Activated CD8-positive, alpha-beta T cell treated with anti-CD3 and anti-CD28 coated beads, Interleukin-2, amount 10 ng/mL, durations not matched to agents 7 days and 5 days (primary cell): ENCODE data around the gene KPNA1. TPM values are rescaled to one million over a fixed set of nuclear protein-coding genes. Genes with fewer than 3 reads are reported as not detected.
A peak's percentile ranks its signal among the peaks of the same experiment; 100 is the strongest.

Experiments used
- ATAC-seq: fragments of 150-1000 bp; cut with Tn5 transposase; one replicate; pipeline ENCODE4 v1.10.0; 2021; ENCODE audit warnings: moderate library complexity
- CTCF ChIA-PET: fragments of 350-600 bp; sonication (Branson Sonifier 250); formaldehyde crosslinking; loops from one replicate; lab custom pipeline; 2021; ENCODE audit warnings: antibody characterized with exemption; lab: Charles Lee
- POLR2A ChIA-PET: fragments of 350-600 bp; sonication (Branson Sonifier 250); formaldehyde crosslinking; loops from one replicate; lab custom pipeline; 2021; ENCODE audit warnings: antibody characterized with exemption; lab: Charles Lee
- DNase-seq: peaks from one replicate; pipeline ENCODE4 v3.0.0-alpha.2; 2020
- H3K27ac Mint-ChIP-seq: one replicate; pipeline ENCODE4 v1.8.0; 2021; ENCODE audit warnings: mild to moderate bottlenecking, mixed read lengths
- H3K27me3 Mint-ChIP-seq: one replicate; pipeline ENCODE4 v1.8.0; 2021; ENCODE audit warnings: low read depth, mixed read lengths
- H3K36me3 Mint-ChIP-seq: one replicate; pipeline ENCODE4 v1.8.0; 2021; ENCODE audit warnings: low read depth, mixed read lengths
- H3K4me1 Mint-ChIP-seq: one replicate; pipeline ENCODE4 v1.8.0; 2021; ENCODE audit warnings: low read depth, mixed read lengths
- H3K4me3 Mint-ChIP-seq: one replicate; pipeline ENCODE4 v1.8.0; 2021; ENCODE audit warnings: mild to moderate bottlenecking, mixed read lengths
- H3K9me3 Mint-ChIP-seq: one replicate; pipeline ENCODE4 v1.8.0; 2022; ENCODE audit warnings: mixed read lengths; ENCODE audit not compliant: insufficient read depth
- total RNA-seq, 2 experiments: library from RNA; stranded (reverse); gene quantifications; one replicate each; pipeline ENCODE4 v1.2.3, GENCODE V29; 2021

KPNA1 gene
- total RNA-seq, 2 experiments from 2014 or later = 58.8 to 60.2 TPM

DNA sequence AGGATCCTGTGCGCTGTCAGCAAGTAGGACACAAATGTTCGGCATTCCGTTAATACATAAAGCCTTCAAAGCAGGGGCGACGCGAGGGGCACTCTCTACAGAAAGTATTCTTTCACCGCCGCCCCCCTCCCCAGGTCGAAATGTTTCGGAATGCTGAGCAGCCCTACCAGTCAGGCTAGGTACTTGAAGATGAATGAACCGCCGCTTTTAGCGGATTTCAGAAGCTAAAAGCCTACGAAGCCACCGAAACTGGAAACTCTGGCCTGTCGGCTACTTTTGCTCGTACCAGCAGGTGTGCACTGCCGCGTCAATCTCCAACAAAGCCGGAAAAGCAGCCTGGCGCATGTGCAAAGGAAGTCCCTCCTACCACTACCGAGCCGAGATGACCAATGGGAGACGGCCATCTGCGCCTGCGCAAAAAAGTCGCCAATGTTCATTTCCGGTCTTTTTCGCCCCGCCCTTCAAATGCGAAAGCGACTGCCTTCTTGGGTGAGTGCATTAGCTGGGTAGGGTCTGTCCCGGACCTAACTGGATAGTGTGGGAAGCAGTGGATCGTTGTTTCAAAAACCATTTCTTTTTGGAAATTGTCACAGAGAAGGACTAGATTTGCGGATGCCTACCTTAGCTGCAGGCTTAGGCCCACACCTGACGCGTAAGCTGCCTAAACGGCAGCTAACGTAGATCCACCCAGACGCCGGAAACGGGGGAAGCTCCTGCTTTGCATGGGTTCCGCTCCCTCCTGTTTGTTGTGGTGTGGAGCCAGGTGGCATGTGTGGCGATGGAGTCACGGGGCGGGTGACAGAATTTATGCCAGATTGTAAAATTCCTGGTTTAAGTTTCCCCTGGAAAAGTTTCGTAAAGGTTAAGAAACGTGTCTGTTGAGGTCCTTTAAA is 98.7 kb downstream of the KPNA1 start, which contains the start of gene WDR5B:
Gene WDR5B, minus strand, starts transcription at position 301 of the 893 bp plus-strand sequence. CDS start 534 bp downstream, outside the sequence.
- Mint-ChIP-seq H3K27ac (peak within 1 kb of the TSS; percentile 99), H3K4me1 (peaks cover 51% of the 10 kb centered on the region), H3K27me3 (no peaks in the 10 kb centered on the region), H3K4me3 (peak within 1 kb of the TSS; percentile 96), H3K36me3 (peaks cover 39% of the 10 kb centered on the region), H3K9me3 (no peaks in the 10 kb centered on the region)
- DNase-seq = peak; percentile 99
- ChIA-PET CTCF (interaction anchor here (0.6 to 5.0 kb wide), 14 partner anchors 8 to 869 kb away, joined by 3 to 50 read pairs (median 4); partner anchors contain the start of genes FAM162A, MIX23 and PARP14), POLR2A (interaction anchor here (0.6 to 3.6 kb wide), 19 partner anchors 8 to 871 kb away, joined by 3 to 33 read pairs (median 4); partner anchors contain the start of genes DTX3L, FAM162A, KPNA1 and MIX23)
- peak; percentile 94 for ATAC-seq

DNA sequence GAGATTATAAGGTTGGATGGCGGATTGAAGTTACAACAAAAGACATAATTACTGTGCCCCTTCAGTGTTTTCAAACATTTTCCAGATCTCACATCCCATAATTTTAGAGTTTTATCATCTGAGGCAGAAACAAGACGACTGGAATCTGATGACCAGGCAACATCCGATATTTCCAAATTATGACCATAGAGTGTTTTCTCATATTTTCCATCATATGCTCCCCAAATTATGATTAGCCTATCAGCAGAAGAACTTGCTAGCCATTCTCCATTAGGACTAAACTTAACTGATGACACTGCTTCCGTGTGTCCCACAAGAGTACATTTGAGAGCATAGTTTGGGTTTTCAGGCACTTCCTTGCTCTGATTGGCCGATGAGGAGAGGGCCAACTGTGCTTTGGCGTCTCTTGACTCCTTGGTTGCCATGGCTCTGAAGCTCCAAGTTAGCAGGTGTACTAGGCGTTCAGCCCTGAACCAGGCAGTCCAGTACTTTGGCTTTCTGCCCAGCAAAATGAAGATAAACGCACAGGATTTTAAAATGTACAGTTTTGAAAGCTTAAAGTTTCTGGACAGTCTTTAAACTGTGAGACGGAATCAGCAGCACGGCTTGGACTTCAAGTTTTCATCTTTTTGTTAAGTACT is 99.5 kb downstream of the KPNA1 start:
- Mint-ChIP-seq H3K27me3 (no peaks in the 10 kb centered on the region), H3K4me3 (peak overlapping the region; percentile 96), H3K9me3 (no peaks in the 10 kb centered on the region), H3K27ac (peak overlapping the region; percentile 99), H3K36me3 (peaks cover 40% of the 10 kb centered on the region), H3K4me1 (peaks cover 51% of the 10 kb centered on the region)
- peak; percentile 70 for DNase-seq
- ATAC-seq = peak; percentile 58
- ChIA-PET POLR2A (interaction anchor here (0.6 to 3.6 kb wide), 12 partner anchors 10 to 870 kb away, joined by 3 to 33 read pairs (median 6); partner anchors contain the start of genes DTX3L, FAM162A, KPNA1 and MIX23), CTCF (interaction anchor here (1.2 to 5.0 kb wide), 6 partner anchors 7 to 264 kb away, joined by 3 to 50 read pairs (median 15); partner anchors contain the start of genes FAM162A, MIX23 and PARP14)

- H3K9me3 Mint-ChIP-seq = no peaks in the 10 kb centered on the region
- peak overlapping the region; percentile 96 for H3K4me3 Mint-ChIP-seq
- ChIA-PET POLR2A (interaction anchor here (3.6 kb wide), 1 partner anchor 30 kb away, joined by 33 read pairs; the partner anchor contains the start of genes FAM162A and MIX23), CTCF (interaction anchor here (3.0 to 5.0 kb wide), 3 partner anchors 22 to 265 kb away, joined by 22 to 50 read pairs (median 23); partner anchors contain the start of genes FAM162A, MIX23 and PARP14)
- no peak for ATAC-seq
- DNase-seq = no peak
- no peaks in the 10 kb centered on the region for H3K27me3 Mint-ChIP-seq
- H3K36me3 Mint-ChIP-seq = peaks cover 41% of the 10 kb centered on the region
- H3K4me1 Mint-ChIP-seq = peaks cover 51% of the 10 kb centered on the region
- H3K27ac Mint-ChIP-seq = peak overlapping the region; percentile 99
Measured at GRCh38 chr3:122414391-122414790, 100.3 kb downstream of the KPNA1 start.

- POLR2A ChIA-PET = no interaction called here
Measured at GRCh38 chr3:122410639-122411038, 104.1 kb downstream of the KPNA1 start.

DNA sequence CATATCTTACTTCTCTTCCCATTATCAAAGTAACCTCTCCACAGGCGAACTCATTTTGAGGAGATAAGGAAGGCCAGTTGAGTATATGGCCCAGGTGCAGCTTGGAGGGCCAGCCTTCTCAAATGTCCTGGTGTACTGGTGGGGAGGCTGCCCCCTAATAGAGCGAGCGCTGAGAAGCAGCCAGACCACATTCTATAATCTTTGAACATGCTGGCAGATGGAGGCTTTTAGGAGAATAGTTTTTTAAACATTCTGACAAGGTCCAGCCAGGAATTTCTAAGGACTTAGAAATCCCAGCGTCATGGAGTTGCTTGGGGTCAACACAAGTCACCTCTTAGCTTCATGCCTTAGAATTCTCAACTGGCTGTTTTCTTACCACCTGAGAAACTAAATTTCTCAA is 104.6 kb downstream of the KPNA1 start:
- H3K27ac Mint-ChIP-seq = no peak overlapping the region
- no peak for DNase-seq
- ATAC-seq = no peak
- H3K27me3 Mint-ChIP-seq = no peaks in the 10 kb centered on the region
- H3K4me3 Mint-ChIP-seq = no peak overlapping the region
- peaks cover 30% of the 10 kb centered on the region for H3K4me1 Mint-ChIP-seq
- H3K9me3 Mint-ChIP-seq = no peaks in the 10 kb centered on the region
- H3K36me3 Mint-ChIP-seq = peaks cover 51% of the 10 kb centered on the region
- ChIA-PET CTCF (interaction anchor here (0.8 to 4.8 kb wide), 3 partner anchors 17 to 25 kb away, joined by 3 to 23 read pairs (median 23); partner anchors contain the start of gene FAM162A), POLR2A (no interaction called here)

More at GRCh38 chr3:122410639-122411038, 104.1 kb downstream of the KPNA1 start:
- no peak overlapping the region for H3K4me3 Mint-ChIP-seq
- H3K9me3 Mint-ChIP-seq = no peaks in the 10 kb centered on the region
- H3K36me3 Mint-ChIP-seq = peaks cover 52% of the 10 kb centered on the region
- CTCF ChIA-PET = interaction anchor here (3.3 to 4.8 kb wide), 2 partner anchors 17 to 25 kb away, joined by 23 read pairs; partner anchors contain the start of gene FAM162A
- ATAC-seq (no peak), DNase-seq (no peak)
- H3K4me1 Mint-ChIP-seq = peaks cover 33% of the 10 kb centered on the region
- no peak overlapping the region for H3K27ac Mint-ChIP-seq
- no peaks in the 10 kb centered on the region for H3K27me3 Mint-ChIP-seq

- ATAC-seq (no peak), DNase-seq (no peak)
- Mint-ChIP-seq H3K27ac (peak overlapping the region; percentile 17), H3K27me3 (no peaks in the 10 kb centered on the region), H3K36me3 (peaks cover 46% of the 10 kb centered on the region), H3K4me3 (no peak overlapping the region), H3K9me3 (no peaks in the 10 kb centered on the region), H3K4me1 (peaks cover 24% of the 10 kb centered on the region)
- ChIA-PET POLR2A (interaction anchor here (0.5 kb wide), 1 partner anchor 60 kb away, joined by 3 read pairs; no protein-coding TSS in a partner anchor), CTCF (interaction anchor here (0.8 to 4.8 kb wide), 3 partner anchors 16 to 24 kb away, joined by 3 to 23 read pairs (median 23); partner anchors contain the start of gene FAM162A)
Measured at GRCh38 chr3:122409446-122409845, 105.3 kb downstream of the KPNA1 start.

DNA sequence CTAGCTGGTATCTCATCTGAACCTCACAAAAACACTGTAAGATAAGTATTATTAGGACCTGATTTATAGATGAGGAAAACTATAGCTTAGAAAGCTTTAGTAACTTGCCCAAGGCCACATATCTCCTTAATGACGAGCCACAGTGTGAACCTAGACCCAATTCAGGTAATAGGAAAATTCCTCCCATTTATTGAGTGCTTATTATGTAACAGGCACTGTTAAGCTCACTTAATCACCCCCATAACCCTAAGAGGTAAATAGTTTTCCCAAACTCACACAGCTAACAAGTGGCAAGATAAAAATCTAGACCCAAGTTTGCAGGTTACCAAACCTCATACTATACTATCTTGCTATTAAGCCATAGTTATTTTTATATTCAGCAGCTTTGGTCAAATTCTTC is 106.8 kb downstream of the KPNA1 start:
- H3K27ac Mint-ChIP-seq = no peak overlapping the region
- ChIA-PET POLR2A (interaction anchor here (1.0 kb wide), 1 partner anchor 8 kb away, joined by 4 read pairs; no protein-coding TSS in a partner anchor), CTCF (interaction anchor here (0.8 to 4.8 kb wide), 7 partner anchors 8 to 126 kb away, joined by 3 to 23 read pairs (median 4); partner anchors contain the start of genes FAM162A and WDR5B)
- no peak for DNase-seq
- peaks cover 11% of the 10 kb centered on the region for H3K4me1 Mint-ChIP-seq
- no peaks in the 10 kb centered on the region for H3K27me3 Mint-ChIP-seq
- H3K9me3 Mint-ChIP-seq = no peaks in the 10 kb centered on the region
- no peak for ATAC-seq
- H3K4me3 Mint-ChIP-seq = no peak overlapping the region
- H3K36me3 Mint-ChIP-seq = peaks cover 45% of the 10 kb centered on the region

GRCh38 chr3:122406198-122406597 is 108.5 kb downstream of the KPNA1 start:
- Mint-ChIP-seq H3K36me3 (peaks cover 40% of the 10 kb centered on the region), H3K4me3 (no peak overlapping the region), H3K27me3 (no peaks in the 10 kb centered on the region), H3K27ac (no peak overlapping the region), H3K9me3 (no peaks in the 10 kb centered on the region), H3K4me1 (no peaks in the 10 kb centered on the region)
- DNase-seq (no peak), ATAC-seq (no peak)
- CTCF ChIA-PET = interaction anchor here (1.2 to 1.3 kb wide), 2 partner anchors 13 to 22 kb away, joined by 3 to 6 read pairs; partner anchors contain the start of gene FAM162A
- POLR2A ChIA-PET = no interaction called here

- Mint-ChIP-seq H3K27me3 (no peaks in the 10 kb centered on the region), H3K4me1 (no peaks in the 10 kb centered on the region), H3K9me3 (no peaks in the 10 kb centered on the region), H3K36me3 (peaks cover 37% of the 10 kb centered on the region), H3K4me3 (no peak overlapping the region), H3K27ac (no peak overlapping the region)
- ATAC-seq (no peak), DNase-seq (no peak)
- POLR2A ChIA-PET = interaction anchor here (1.3 kb wide), 1 partner anchor 11 kb away, joined by 4 read pairs; the partner anchor contains the start of gene WDR5B
- CTCF ChIA-PET = interaction anchor here (0.8 to 1.0 kb wide), 2 partner anchors 12 to 21 kb away, joined by 3 to 5 read pairs; partner anchors contain the start of gene FAM162A
Measured at GRCh38 chr3:122405015-122405414, 109.7 kb downstream of the KPNA1 start.

DNA sequence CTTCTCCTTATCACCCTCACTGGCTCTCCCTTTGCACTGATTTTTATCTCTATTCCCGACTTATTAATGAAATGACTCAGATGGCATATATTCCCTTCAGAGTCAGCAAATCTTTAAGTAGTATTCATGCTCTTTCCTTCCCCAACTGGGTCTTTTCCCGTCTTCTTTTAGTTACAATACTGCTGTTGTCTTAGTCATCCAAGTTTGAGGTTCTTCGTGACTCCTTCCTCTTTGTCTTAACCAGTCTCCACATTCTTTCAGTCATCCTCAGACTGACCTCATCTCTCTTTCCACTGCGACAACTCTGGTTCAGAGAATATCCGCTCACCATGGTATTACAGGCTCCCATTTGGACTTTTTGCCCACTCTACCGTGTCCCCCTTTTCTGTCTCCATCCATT is 111.2 kb downstream of the KPNA1 start:
- POLR2A ChIA-PET = no interaction called here
- H3K4me1 Mint-ChIP-seq = no peaks in the 10 kb centered on the region
- CTCF ChIA-PET = interaction anchor here (2.8 kb wide), 1 partner anchor 10 kb away, joined by 10 read pairs; no protein-coding TSS in a partner anchor
- peaks cover 34% of the 10 kb centered on the region for H3K36me3 Mint-ChIP-seq
- H3K27ac Mint-ChIP-seq = no peak overlapping the region
- no peaks in the 10 kb centered on the region for H3K9me3 Mint-ChIP-seq
- ATAC-seq = no peak
- H3K4me3 Mint-ChIP-seq = no peak overlapping the region
- DNase-seq = no peak
- H3K27me3 Mint-ChIP-seq = no peaks in the 10 kb centered on the region
